ENCODE results near the gene BTBD9.
"Not testable (repeated sequence)": the region's sequence is repeated elsewhere in the genome, so short reads cannot be mapped to it uniquely, and the experiment has no call there.

Gene BTBD9

GRCh38 chr6:38349795-38350194, 289.9 kb downstream of the BTBD9 start:
- TF ChIP-seq, protein P1, sequence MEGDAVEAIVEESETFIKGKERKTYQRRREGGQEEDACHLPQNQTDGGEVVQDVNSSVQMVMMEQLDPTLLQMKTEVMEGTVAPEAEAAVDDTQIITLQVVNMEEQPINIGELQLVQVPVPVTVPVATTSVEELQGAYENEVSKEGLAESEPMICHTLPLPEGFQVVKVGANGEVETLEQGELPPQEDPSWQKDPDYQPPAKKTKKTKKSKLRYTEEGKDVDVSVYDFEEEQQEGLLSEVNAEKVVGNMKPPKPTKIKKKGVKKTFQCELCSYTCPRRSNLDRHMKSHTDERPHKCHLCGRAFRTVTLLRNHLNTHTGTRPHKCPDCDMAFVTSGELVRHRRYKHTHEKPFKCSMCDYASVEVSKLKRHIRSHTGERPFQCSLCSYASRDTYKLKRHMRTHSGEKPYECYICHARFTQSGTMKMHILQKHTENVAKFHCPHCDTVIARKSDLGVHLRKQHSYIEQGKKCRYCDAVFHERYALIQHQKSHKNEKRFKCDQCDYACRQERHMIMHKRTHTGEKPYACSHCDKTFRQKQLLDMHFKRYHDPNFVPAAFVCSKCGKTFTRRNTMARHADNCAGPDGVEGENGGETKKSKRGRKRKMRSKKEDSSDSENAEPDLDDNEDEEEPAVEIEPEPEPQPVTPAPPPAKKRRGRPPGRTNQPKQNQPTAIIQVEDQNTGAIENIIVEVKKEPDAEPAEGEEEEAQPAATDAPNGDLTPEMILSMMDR (IDR thresholded peaks at IDR 0.05; ENCODE audit: low read depth, low read length, missing control alignments): no peak
- H3K4me3 ChIP-seq (ENCODE audit: low read depth, low read length): no peak overlapping the region
- in situ Hi-C loops (cut with HindIII; ENCODE audit: low sequenced_read_pairs): no loop called here

DNA sequence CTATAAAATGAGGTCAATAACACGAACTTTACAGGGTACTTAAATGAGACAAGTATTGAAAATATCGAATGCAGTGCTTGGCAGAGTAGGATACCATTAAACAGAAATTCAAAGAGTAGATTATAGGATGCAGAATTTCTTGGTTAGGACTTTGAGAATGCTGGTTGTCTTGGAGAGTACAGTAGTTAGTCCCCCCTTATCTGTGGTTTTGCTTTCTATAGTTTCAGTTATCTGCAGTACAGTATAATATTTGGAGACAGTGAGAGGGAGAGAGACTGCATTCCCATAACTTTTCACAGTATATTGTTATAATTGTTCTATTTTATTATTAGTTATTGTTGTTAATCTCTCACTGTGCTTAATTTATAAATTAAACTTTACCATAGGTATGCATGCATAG, 290.5 kb downstream of the BTBD9 start:
- in situ Hi-C loops (cut with HindIII; ENCODE audit: low sequenced_read_pairs): no loop called here

More at GRCh38 chr6:38349795-38350194, 289.9 kb downstream of the BTBD9 start:
- peak; percentile 75 for DNase-seq (ENCODE audit: low read depth)

GRCh38 chr6:38348371-38348770, 291.4 kb downstream of the BTBD9 start:
- TF ChIP-seq, protein P1 (IDR thresholded peaks at IDR 0.05; ENCODE audit: low read depth, low read length, missing control alignments): no peak
- no peak for DNase-seq (ENCODE audit: low read depth)
- in situ Hi-C loops (cut with HindIII; ENCODE audit: low sequenced_read_pairs): no loop called here
- H3K4me3 ChIP-seq (ENCODE audit: low read depth, low read length): no peak overlapping the region

More for the DNA sequence above, 290.5 kb downstream of the BTBD9 start:
- TF ChIP-seq, protein P1 (IDR thresholded peaks at IDR 0.05; ENCODE audit: low read depth, low read length, missing control alignments): no peak
- H3K4me3 ChIP-seq (ENCODE audit: low read depth, low read length): no peak overlapping the region
- no peak for DNase-seq (ENCODE audit: low read depth)

DNA sequence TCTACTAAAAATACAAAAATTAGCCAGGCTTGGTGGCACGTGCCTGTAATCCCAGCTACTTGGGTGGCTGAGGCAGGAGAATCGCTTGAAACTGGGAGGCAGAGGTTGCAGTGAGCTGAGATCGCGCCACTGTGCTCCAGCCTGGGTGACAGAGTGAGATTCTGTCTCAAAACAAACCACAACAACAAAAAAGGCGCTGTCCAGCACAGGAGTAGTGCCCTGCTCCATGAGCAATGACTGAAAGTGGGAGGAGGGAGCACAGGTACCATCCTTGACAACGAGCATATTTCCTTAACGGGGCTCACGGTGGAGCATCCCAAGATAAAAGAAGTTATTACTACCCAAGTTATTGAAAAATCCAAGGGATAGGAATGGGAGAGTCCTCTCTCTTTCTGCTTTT, 291.9 kb downstream of the BTBD9 start:
- DNase-seq (ENCODE audit: low read depth); H3K4me3 ChIP-seq (ENCODE audit: low read depth, low read length); in situ Hi-C loops (cut with HindIII; ENCODE audit: low sequenced_read_pairs): not testable (repeated sequence)

GRCh38 chr6:38346291-38347079, 293.2 kb downstream of the BTBD9 start:
- H3K4me3 ChIP-seq (ENCODE audit: low read depth, low read length): no peak overlapping the region
- TF ChIP-seq, protein P1 (IDR thresholded peaks at IDR 0.05; ENCODE audit: low read depth, low read length, missing control alignments): no peak
- DNase-seq (ENCODE audit: low read depth): peak; percentile 96
- in situ Hi-C loops (cut with HindIII; ENCODE audit: low sequenced_read_pairs): no loop called here

DNA sequence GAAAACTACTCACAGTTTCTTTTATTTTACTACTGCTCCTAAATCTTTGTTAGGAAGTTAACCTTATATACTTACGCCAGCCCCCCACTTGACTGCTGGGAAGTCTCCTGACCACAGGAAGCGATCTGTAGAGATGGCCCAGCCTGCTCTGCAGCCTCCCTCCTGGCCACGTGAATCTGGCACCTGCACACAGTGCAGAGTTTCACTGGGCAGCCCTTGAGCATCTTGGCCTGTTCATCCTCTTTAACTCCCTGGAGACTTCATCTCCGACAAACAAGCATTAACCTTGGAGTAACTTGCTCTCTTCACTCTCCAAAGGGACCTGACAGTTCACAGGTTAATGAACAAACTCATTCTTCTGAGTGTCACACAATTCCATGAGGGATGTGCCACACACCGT, 294.1 kb downstream of the BTBD9 start:
- TF ChIP-seq, protein P1 (IDR thresholded peaks at IDR 0.05; ENCODE audit: low read depth, low read length, missing control alignments): no peak
- in situ Hi-C loops (cut with HindIII; ENCODE audit: low sequenced_read_pairs): no loop called here
- H3K4me3 ChIP-seq (ENCODE audit: low read depth, low read length): no peak overlapping the region
- no peak for DNase-seq (ENCODE audit: low read depth)

- H3K4me3 ChIP-seq (ENCODE audit: low read depth, low read length): no peak overlapping the region
- DNase-seq (ENCODE audit: low read depth): no peak
- in situ Hi-C loops (cut with HindIII; ENCODE audit: low sequenced_read_pairs): no loop called here
- TF ChIP-seq, protein P1 (IDR thresholded peaks at IDR 0.05; ENCODE audit: low read depth, low read length, missing control alignments): no peak
Measured at GRCh38 chr6:38341496-38341895, 298.2 kb downstream of the BTBD9 start.
